IMR-90 (cell line): ENCODE results near the gene SLC25A30. TPM values are rescaled to one million over a fixed set of nuclear protein-coding genes. Genes with fewer than 3 reads are reported as not detected.

Experiments
- ATAC-seq: fragments of 200-7000 bp; cut with Tn5 transposase; 2 replicates; pipeline ENCODE4 v1.9.1; 2020; ENCODE audit warnings: low read depth, mild to moderate bottlenecking, moderate library complexity
- BruUV-seq: library from RNA; stranded (reverse); fragments of 400-500 nt; replicated peaks from 2 replicates; lab custom pipeline; 2021; lab: Mats Ljungman, UMichigan
- CTCF ChIA-PET: fragments of 300-600 bp; formaldehyde crosslinking; extraction: SDS; loops from one replicate; lab custom pipeline; 2021; ENCODE audit warnings: antibody characterized with exemption; lab: Yijun Ruan, JAX
- POLR2A ChIA-PET: fragments of 300-600 bp; sonication (Branson Sonifier 250); formaldehyde crosslinking; loops from one replicate; lab custom pipeline; 2022; ENCODE audit warnings: antibody characterized with exemption; ENCODE audit not compliant: unreplicated experiment; lab: Charles Lee
- DNase-seq: peaks from one replicate; pipeline ENCODE4 v3.0.0; 2013
- H2AFZ ChIP-seq: replicated peaks from 2 replicates; pipeline ENCODE3; 2013; ENCODE audit warnings: low read length, mild to moderate bottlenecking; ENCODE audit not compliant: poor library complexity
- H2AK5ac ChIP-seq: 2 replicates; pipeline ENCODE4 v1.6.1; 2013; ENCODE audit warnings: low read depth, low read length, inconsistent platforms
- H2AK9ac ChIP-seq: replicated peaks from 2 replicates; pipeline ENCODE3; 2013; ENCODE audit warnings: mild to moderate bottlenecking, low read depth, low read length, moderate library complexity; ENCODE audit not compliant: poor library complexity
- H2BK120ac ChIP-seq: 2 replicates; pipeline ENCODE4 v1.6.1; 2013; ENCODE audit warnings: low read depth, low read length, inconsistent platforms
- H2BK15ac ChIP-seq: 3 replicates; pipeline ENCODE4 v1.6.1; 2013; ENCODE audit warnings: low read depth, low read length, inconsistent platforms
- H2BK20ac ChIP-seq: 2 replicates; pipeline ENCODE4 v1.6.1; 2013; ENCODE audit warnings: low read depth, mild to moderate bottlenecking, inconsistent platforms, low read length, moderate library complexity
- H2BK5ac ChIP-seq: 2 replicates; pipeline ENCODE4 v1.6.1; 2013; ENCODE audit warnings: mild to moderate bottlenecking, low read depth, low read length, inconsistent platforms; ENCODE audit not compliant: poor library complexity, severe bottlenecking
- H3K14ac ChIP-seq: replicated peaks from 2 replicates; pipeline ENCODE4 v1.6.1; 2013; ENCODE audit warnings: low read depth, low read length, inconsistent platforms
- H3K18ac ChIP-seq: 2 replicates; pipeline ENCODE4 v1.6.1; 2013; ENCODE audit warnings: low read depth, low read length, control low read depth
- H3K23ac ChIP-seq: 2 replicates; pipeline ENCODE4 v1.6.1; 2013; ENCODE audit warnings: low read depth, low read length, inconsistent platforms
- H3K27ac ChIP-seq: 2 replicates; pipeline ENCODE4 v1.5.1; 2013; ENCODE audit warnings: mild to moderate bottlenecking, control low read depth, low read length; ENCODE audit not compliant: insufficient read depth
- H3K27me3 ChIP-seq: 2 replicates; pipeline ENCODE4 v1.6.1; 2013; ENCODE audit warnings: low read length; ENCODE audit not compliant: control insufficient read depth, insufficient read depth
- H3K36me3 ChIP-seq: 2 replicates; pipeline ENCODE4 v1.6.1; 2013; ENCODE audit warnings: low read length, mixed read lengths; ENCODE audit not compliant: control insufficient read depth, insufficient read depth
- H3K4ac ChIP-seq: 2 replicates; pipeline ENCODE4 v1.6.1; 2013; ENCODE audit warnings: low read depth, low read length, inconsistent platforms
- H3K4me1 ChIP-seq: 2 replicates; pipeline ENCODE4 v1.6.1; 2013; ENCODE audit warnings: low read length, mixed read lengths; ENCODE audit not compliant: control insufficient read depth, insufficient read depth
- H3K4me2 ChIP-seq: 2 replicates; pipeline ENCODE4 v1.6.1; 2013; ENCODE audit warnings: low read depth, mild to moderate bottlenecking, control low read depth, low read length, moderate library complexity
- H3K4me3 ChIP-seq: 2 replicates; pipeline ENCODE4 v1.5.1; 2013; ENCODE audit warnings: low read depth, mild to moderate bottlenecking, control low read depth, low read length, moderate library complexity; ENCODE audit not compliant: insufficient read depth
- H3K56ac ChIP-seq: 2 replicates; pipeline ENCODE4 v1.6.1; 2013; ENCODE audit warnings: low read length, inconsistent platforms; ENCODE audit not compliant: insufficient read depth; ENCODE audit errors: extremely low read depth
- H3K79me1 ChIP-seq, 2 experiments: 2 replicates each; pipeline ENCODE4 v1.6.1; 2013; ENCODE audit warnings: low read length in 2 of 2, inconsistent platforms in 1 of 2, low read depth in 1 of 2
- H3K9ac ChIP-seq: 2 replicates; pipeline ENCODE4 v1.6.1; 2013; ENCODE audit warnings: low read depth, low read length, control low read depth
- H3K9me1 ChIP-seq: 2 replicates; pipeline ENCODE4 v1.6.1; 2013; ENCODE audit warnings: low read length, inconsistent platforms; ENCODE audit not compliant: insufficient read depth
- H3K9me3 ChIP-seq: 2 replicates; pipeline ENCODE4 v1.6.1; 2013; ENCODE audit warnings: low read length; ENCODE audit not compliant: control insufficient read depth, insufficient read depth
- H4K20me1 ChIP-seq: 2 replicates; pipeline ENCODE4 v1.6.1; 2013; ENCODE audit warnings: low read length, inconsistent platforms; ENCODE audit not compliant: insufficient read depth
- H4K5ac ChIP-seq: 2 replicates; pipeline ENCODE4 v1.6.1; 2013; ENCODE audit warnings: mild to moderate bottlenecking, low read depth, low read length, control low read depth
- H4K8ac ChIP-seq, 2 experiments: 2 replicates each; pipeline ENCODE4 v1.6.1; 2013; ENCODE audit warnings: low read depth in 2 of 2, low read length in 2 of 2, control low read depth in 1 of 2, inconsistent platforms in 1 of 2
- H4K91ac ChIP-seq: 2 replicates; pipeline ENCODE4 v1.6.1; 2013; ENCODE audit warnings: low read depth, low read length, inconsistent platforms; ENCODE audit not compliant: insufficient read depth
- CTCF ChIP-seq: conservative IDR thresholded peaks from 2 replicates; pipeline ENCODE4 v1.5.1; 2012; ENCODE audit warnings: mild to moderate bottlenecking, low read depth, low read length, improper control_type of control experiment
- MXI1 ChIP-seq: IDR thresholded peaks from 2 replicates; pipeline ENCODE4 v1.6.1; 2012; ENCODE audit warnings: low read depth, mild to moderate bottlenecking, low read length, moderate library complexity, borderline replicate concordance
- WGBS, 2 experiments: methylation state at CpG; one replicate each; pipeline versions ENCODE4 v1.1.5 to v1.1.7; 2013; ENCODE audit warnings: missing lambda C conversion rate in 2 of 2; ENCODE audit not compliant: insufficient read length in 1 of 2; ENCODE audit errors: extremely low coverage in 2 of 2; 5-methylcytosine and 5-hydroxymethylcytosine counted together
- dilution Hi-C: fragments of 300-500 bp; cut with HindIII; formaldehyde crosslinking; loops from one replicate; pipeline ENCODE4 v1.14.3; 2018; ENCODE audit warnings: low sequenced_read_pairs; ENCODE audit not compliant: unreplicated experiment
- in situ Hi-C: fragments of 300-500 bp; cut with MboI; formaldehyde crosslinking; loops from 3 replicates; pipeline ENCODE4 v1.14.3; 2019; ENCODE audit warnings: low sequenced_read_pairs, inconsistent platforms, mixed read lengths
- intact Hi-C: fragments of 100-400 bp; cut with micrococcal nuclease; formaldehyde crosslinking; loops from 2 replicates; pipeline ENCODE4 v1.10.0; 2022
- polyA plus RNA-seq, 3 experiments: library from polyadenylated mRNA; depleted of rRNA; stranded (reverse); fragments of >200 nt; gene quantifications; 2 replicates each; pipeline ENCODE4 v1.2.3, GENCODE V29; 2012; ENCODE audit warnings: low replicate concordance in 1 of 3
- total RNA-seq: library from RNA; depleted of rRNA; stranded (reverse); fragments of >200 nt; gene quantifications from 2 replicates; pipeline ENCODE4 v1.2.3, GENCODE V29; 2012

The SLC25A30 gene
- total and polyA plus RNA-seq, 2 of the 4 experiments (the other 2 are of a cell fraction), result 9.9 to 19.4 TPM

- Histone ChIP-seq H3K4me1 (peaks cover 3% of the 10 kb centered on the region; the same call in 1 of the 2 replicates), H4K91ac (no peak overlapping the region)
These were observed 19.8 kb upstream of the SLC25A30 start for GRCh38 chr13:45437947-45438346.

More at GRCh38 chr13:45437947-45438346, 19.8 kb upstream of the SLC25A30 start:
- Histone ChIP-seq H3K9me1 (no peaks in the 10 kb centered on the region), H3K23ac (no peak overlapping the region), H3K27ac (no peak overlapping the region), H3K9me3 (no peaks in the 10 kb centered on the region), H3K36me3 (no peaks in the 10 kb centered on the region), H2BK5ac (no peak overlapping the region), H4K20me1 (no peaks in the 10 kb centered on the region), H2BK120ac (no peak overlapping the region), H2BK20ac (no peak overlapping the region), H2AFZ (no peak overlapping the region), H3K56ac (no peak overlapping the region), H3K27me3 (peaks cover 2% of the 10 kb centered on the region), H3K79me1 (no peaks in the 10 kb centered on the region), H3K4ac (no peak overlapping the region), H2AK5ac (no peak overlapping the region), H2BK15ac (no peak overlapping the region), H3K9ac (no peak overlapping the region), H4K5ac (no peak overlapping the region), H4K8ac (no peak overlapping the region), H3K14ac (no peak overlapping the region), H3K18ac (no peak overlapping the region), H3K4me3 (no peak overlapping the region), H2AK9ac (no peak overlapping the region), H3K4me2 (no peak overlapping the region)
- no TSS peak for BruUV-seq
- dilution Hi-C loops (no loop called here), intact Hi-C loops (no loop called here), in situ Hi-C loops (no loop called here)
- WGBS, 2 experiments, result 77% methylated on average over 2 of the region's 4 CpGs; no CpG with 5 or more reads in 1 of the 2 experiments
- ChIA-PET POLR2A (no interaction called here), CTCF (no interaction called here)
- DNase-seq (no peak), ATAC-seq (no peak)
- TF ChIP-seq CTCF, result no peak
- no peak for TF ChIP-seq MXI1
